Measurements from ENCODE around the gene USF2. TPM values are rescaled to one million over a fixed set of nuclear protein-coding genes. Genes with fewer than 3 reads are reported as not detected.

Gene USF2
- total and polyA plus RNA-seq, 2 of the 4 experiments (the other 2 are of a cell fraction) = 21.3 to 65.6 TPM

DNA sequence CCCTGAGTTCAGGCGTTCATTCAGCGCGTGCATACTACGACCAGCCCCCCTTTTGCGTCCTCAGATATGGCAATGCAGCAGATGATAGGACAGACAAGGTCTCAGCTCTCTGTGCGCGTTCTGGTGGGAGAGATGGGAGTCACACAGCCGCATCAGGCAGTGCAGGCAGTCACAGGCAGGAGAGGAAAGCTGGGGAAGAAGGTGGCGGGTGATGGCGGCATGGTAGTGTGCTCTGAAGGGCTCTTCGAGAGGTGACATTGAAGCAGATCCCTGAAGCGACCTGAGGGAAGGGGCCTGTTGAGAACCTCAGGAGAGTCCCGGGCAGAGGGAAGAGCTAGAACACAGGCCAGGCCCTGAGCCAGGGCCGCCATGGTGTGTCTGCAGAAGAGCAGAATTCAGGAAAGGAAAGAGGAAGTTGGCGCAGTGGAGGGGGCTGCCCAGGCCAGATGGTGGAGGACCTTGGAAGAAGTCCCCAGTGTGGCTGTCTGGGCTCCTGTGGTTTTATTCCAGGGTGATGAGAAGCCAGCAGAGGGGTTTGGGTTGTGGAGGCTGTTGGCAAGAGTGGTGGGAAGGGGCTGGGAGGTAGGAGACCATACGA lies 3.5 kb downstream of the USF2 start:
- Histone ChIP-seq H2BK5ac (ENCODE audit: low read depth, low read length, poor library complexity, severe bottlenecking) (no peak overlapping the region), H2BK15ac (ENCODE audit: low read depth, low read length) (no peak overlapping the region), H3K56ac (ENCODE audit: extremely low read depth, insufficient read depth, low read length) (no peak overlapping the region), H3K9ac (ENCODE audit: low read depth, low read length) (no peak overlapping the region), H3K4me3 (ENCODE audit: insufficient read depth, low read depth, low read length) (no peak overlapping the region), H2AK9ac (replicated peaks; ENCODE audit: low read depth, low read length, poor library complexity) (peak overlapping the region; percentile 63), H3K27ac (ENCODE audit: insufficient read depth, low read length) (no peak overlapping the region), H2BK20ac (ENCODE audit: low read depth, low read length) (no peak overlapping the region), H3K36me3 (ENCODE audit: control insufficient read depth, insufficient read depth, low read length) (peaks cover 47% of the 10 kb centered on the region), H3K4me1 (ENCODE audit: control insufficient read depth, insufficient read depth, low read length) (no peaks in the 10 kb centered on the region), H3K18ac (ENCODE audit: low read depth, low read length) (no peak overlapping the region), H4K5ac (ENCODE audit: low read depth, low read length) (no peak overlapping the region), H4K91ac (ENCODE audit: insufficient read depth, low read depth, low read length) (no peak overlapping the region), H3K79me1 (ENCODE audit: low read depth in 1 of 2, low read length in 2 of 2) (peaks cover 14 to 35% of the 10 kb centered on the region in 2 experiments), H4K8ac (ENCODE audit: low read depth in 2 of 2, low read length in 2 of 2) (no peak overlapping the region), H2AFZ (replicated peaks; ENCODE audit: low read length, poor library complexity) (no peak overlapping the region), H4K20me1 (ENCODE audit: insufficient read depth, low read length) (no peaks in the 10 kb centered on the region), H2AK5ac (ENCODE audit: low read depth, low read length) (no peak overlapping the region), H3K9me1 (ENCODE audit: insufficient read depth, low read length) (no peaks in the 10 kb centered on the region), H3K23ac (ENCODE audit: low read depth, low read length) (no peak overlapping the region), H2BK120ac (ENCODE audit: low read depth, low read length) (no peak overlapping the region), H3K9me3 (ENCODE audit: control insufficient read depth, insufficient read depth, low read length) (no peaks in the 10 kb centered on the region), H3K14ac (replicated peaks; ENCODE audit: low read depth, low read length) (no peak overlapping the region), H3K27me3 (ENCODE audit: control insufficient read depth, insufficient read depth, low read length) (no peaks in the 10 kb centered on the region), H3K4ac (ENCODE audit: low read depth, low read length) (no peak overlapping the region), H3K4me2 (ENCODE audit: low read depth, low read length) (no peak overlapping the region)
- intact Hi-C loops (cut with micrococcal nuclease) = no loop called here
- DNase-seq (no peak), ATAC-seq (ENCODE audit: low read depth) (no peak)
- 97% methylated on average over 6 of the region's 16 CpGs; no CpG with 5 or more reads in 1 of the 2 experiments for WGBS, 2 experiments (ENCODE audit: extremely low coverage in 2 of 2, insufficient read length in 1 of 2)
- dilution Hi-C loops (cut with HindIII; ENCODE audit: low sequenced_read_pairs, unreplicated experiment) = no loop called here
- TF ChIP-seq RCOR1 (IDR thresholded peaks at IDR 0.05; ENCODE audit: insufficient replicate concordance, low read length) = no peak
- TF ChIP-seq MAFK (IDR thresholded peaks at IDR 0.05; ENCODE audit: low read depth, low read length) = no peak
- TF ChIP-seq POLR2A (IDR thresholded peaks at IDR 0.05; ENCODE audit: low read depth, low read length) = no peak
- TF ChIP-seq ELK1 (IDR thresholded peaks at IDR 0.05; ENCODE audit: borderline replicate concordance, low read depth, low read length) = no peak
- no peak for TF ChIP-seq CTCF (conservative IDR thresholded peaks at IDR 0.05; ENCODE audit: low read depth, low read length)
- TF ChIP-seq CHD1 (IDR thresholded peaks at IDR 0.05; ENCODE audit: low read depth, low read length) = no peak
- TF ChIP-seq MXI1 (IDR thresholded peaks at IDR 0.05; ENCODE audit: borderline replicate concordance, low read depth, low read length) = no peak
- no peak for TF ChIP-seq MAZ (IDR thresholded peaks at IDR 0.05; ENCODE audit: borderline replicate concordance, low read depth, low read length)
- no peak for TF ChIP-seq RAD21 (IDR thresholded peaks at IDR 0.05; ENCODE audit: low read length)
- no peak for TF ChIP-seq RFX5 (IDR thresholded peaks at IDR 0.05; ENCODE audit: low read depth, low read length)
- no peak for TF ChIP-seq BHLHE40 (IDR thresholded peaks at IDR 0.05; ENCODE audit: low read depth, low read length)
- TF ChIP-seq NFE2L2 (IDR thresholded peaks at IDR 0.05; ENCODE audit: low read depth, low read length) = no peak
- TF ChIP-seq CEBPB (IDR thresholded peaks at IDR 0.05; ENCODE audit: low read depth, low read length) = no peak
- no peak for TF ChIP-seq FOS (IDR thresholded peaks at IDR 0.05; ENCODE audit: low read depth, low read length)
- TF ChIP-seq USF2 (IDR thresholded peaks at IDR 0.05; ENCODE audit: low read depth, low read length) = no peak
- TF ChIP-seq SMC3 (IDR thresholded peaks at IDR 0.05; ENCODE audit: low read depth, low read length) = no peak
- in situ Hi-C loops (cut with MboI; ENCODE audit: low sequenced_read_pairs) = no loop called here
- CTCF ChIA-PET = no interaction called here
- POLR2A ChIA-PET (ENCODE audit: unreplicated experiment) = no interaction called here
- no TSS peak for BruUV-seq (replicated peaks)

All from IMR-90 (cell line).